Breast epithelium (tissue), 4 donors: Measurements from ENCODE around the gene ARHGAP10. TPM values are rescaled to one million over a fixed set of nuclear protein-coding genes. Genes with fewer than 3 reads are reported as not detected.
A peak's percentile ranks its signal among the peaks of the same experiment; 100 is the strongest.
"Not testable (repeated sequence)": the region's sequence is repeated elsewhere in the genome, so short reads cannot be mapped to it uniquely, and the experiment has no call there.

Source experiments
- DNase-seq, 2 donors: peaks; one replicate each; pipeline ENCODE4 v3.0.0-alpha.2; 2019; ENCODE audit warnings: low spot score in 2 of 2
- H3K27ac ChIP-seq, 2 donors: fragments of 200-600 bp; sonication (generic) in 1 of 2; one replicate each; pipeline ENCODE4 v1.5.1; 2016 to 2019; ENCODE audit warnings: mild to moderate bottlenecking in 1 of 2
- H3K27me3 ChIP-seq, 2 donors: fragments of 200-600 bp; sonication (generic) in 1 of 2; one replicate each; pipeline versions ENCODE4 v1.5.1 to v1.6.0; 2017 to 2019; ENCODE audit warnings: control low read depth in 1 of 2, mild to moderate bottlenecking in 1 of 2
- H3K36me3 ChIP-seq: fragments of 200-600 bp; one replicate; pipeline ENCODE4 v1.5.1; 2019
- H3K4me1 ChIP-seq, 2 donors: fragments of 200-600 bp; sonication (generic); one replicate each; pipeline ENCODE4 v1.5.1; 2016 to 2019; ENCODE audit warnings: control low read depth in 1 of 2
- H3K4me3 ChIP-seq, 3 donors: fragments of 200-600 bp; sonication (generic); 1 replicate in 2 of 3; 2 replicates in 1 of 3; pipeline ENCODE4 v1.5.1; 2016 to 2019; ENCODE audit warnings: mild to moderate bottlenecking in 3 of 3, moderate library complexity in 2 of 3
- H3K9me3 ChIP-seq, 2 donors: fragments of 200-600 bp; sonication (generic) in 1 of 2; one replicate each; pipeline ENCODE4 v1.5.1; 2016 to 2019; ENCODE audit warnings: control low read depth in 1 of 2
- CTCF ChIP-seq, 3 donors: fragments of 450-650 bp; IDR thresholded peaks; one replicate each; pipeline ENCODE4 v1.5.1; 2016 to 2017; ENCODE audit warnings: antibody characterized with exemption in 3 of 3, mild to moderate bottlenecking in 3 of 3, moderate library complexity in 3 of 3
- POLR2A ChIP-seq: fragments of 450-650 bp; IDR thresholded peaks from one replicate; pipeline ENCODE4 v1.6.1; 2016; ENCODE audit warnings: antibody characterized with exemption, mild to moderate bottlenecking, moderate library complexity
- POLR2AphosphoS5 ChIP-seq, 3 donors: sonication (generic); formaldehyde crosslinking; IDR thresholded peaks; one replicate each; pipeline ENCODE4 v1.6.1; 2017; ENCODE audit warnings: antibody characterized with exemption in 3 of 3
- intact Hi-C: fragments of 100-400 bp; cut with DNase I; formaldehyde crosslinking; loops from one replicate; pipeline ENCODE4 v1.15.1; 2023; ENCODE audit warnings: low total_unique reads
- total RNA-seq, 3 donors: library from RNA; depleted of rRNA; stranded (reverse); fragments of >200 nt; gene quantifications; one replicate each; pipeline ENCODE4 v1.1.0, GENCODE V29; 2016

The ARHGAP10 gene
- total RNA-seq, 3 donors from 2014 or later = 49.5 to 138 (median 62.6) TPM

GRCh38 chr4:147996859-147997258 is 265.0 kb downstream of the ARHGAP10 start:
- H3K27me3 ChIP-seq = no peaks in the 10 kb centered on the region
- no peaks in the 10 kb centered on the region for H3K4me1 ChIP-seq
- intact Hi-C loops = no loop called here
- H3K36me3 ChIP-seq = no peaks in the 10 kb centered on the region
- H3K27ac ChIP-seq = no peak overlapping the region
- no peak for TF ChIP-seq POLR2AphosphoS5 (IDR thresholded peaks at IDR 0.05)
- TF ChIP-seq POLR2A = no peak
- TF ChIP-seq CTCF (IDR thresholded peaks at IDR 0.05) = no peak
- no peak for DNase-seq
- H3K4me3 ChIP-seq = no peak overlapping the region
- H3K9me3 ChIP-seq = peaks cover 5 to 7% of the 10 kb centered on the region in 2 donors

GRCh38 chr4:148000038-148000437 is 268.1 kb downstream of the ARHGAP10 start:
- H3K36me3 ChIP-seq, DNase-seq, intact Hi-C loops, H3K27me3 ChIP-seq, H3K27ac ChIP-seq, H3K4me1 ChIP-seq, H3K4me3 ChIP-seq, H3K9me3 ChIP-seq: not testable (repeated sequence)

GRCh38 chr4:148004228-148004857 is 272.5 kb downstream of the ARHGAP10 start:
- Histone ChIP-seq H3K27me3 (no peaks in the 10 kb centered on the region), H3K4me1 (no peaks in the 10 kb centered on the region), H3K27ac (no peak overlapping the region), H3K36me3 (no peaks in the 10 kb centered on the region), H3K9me3 (peaks cover 5 to 7% of the 10 kb centered on the region in 2 donors), H3K4me3 (no peak overlapping the region)
- DNase-seq = no peak
- intact Hi-C loops = no loop called here
- TF ChIP-seq POLR2AphosphoS5 (IDR thresholded peaks at IDR 0.05) (no peak), POLR2A (no peak), CTCF (IDR thresholded peaks at IDR 0.05) (no peak)

- no peak for DNase-seq
- intact Hi-C loops = no loop called here
- Histone ChIP-seq H3K4me3 (no peak overlapping the region), H3K36me3 (no peaks in the 10 kb centered on the region), H3K27ac (no peak overlapping the region), H3K27me3 (no peaks in the 10 kb centered on the region), H3K4me1 (no peaks in the 10 kb centered on the region), H3K9me3 (no peaks in the 10 kb centered on the region)
- TF ChIP-seq POLR2AphosphoS5 (IDR thresholded peaks at IDR 0.05) (no peak), POLR2A (no peak), CTCF (IDR thresholded peaks at IDR 0.05) (no peak)
These were observed 274.1 kb downstream of the ARHGAP10 start for GRCh38 chr4:148006001-148006400.

- DNase-seq = no peak
- no peaks in the 10 kb centered on the region for H3K27me3 ChIP-seq
- H3K27ac ChIP-seq = peak overlapping the region in 1 of 2 donors; percentile 7
- H3K4me3 ChIP-seq = no peak overlapping the region
- intact Hi-C loops = no loop called here
- TF ChIP-seq CTCF (IDR thresholded peaks at IDR 0.05) (no peak), POLR2AphosphoS5 (IDR thresholded peaks at IDR 0.05) (no peak), POLR2A (no peak)
- no peaks in the 10 kb centered on the region for H3K36me3 ChIP-seq
- H3K9me3 ChIP-seq = no peaks in the 10 kb centered on the region
- H3K4me1 ChIP-seq = no peaks in the 10 kb centered on the region
These were observed 275.4 kb downstream of the ARHGAP10 start for GRCh38 chr4:148007314-148007760.
